ENCODE measurements around the gene NACC2. TPM values are rescaled to one million over a fixed set of nuclear protein-coding genes. Genes with fewer than 3 reads are reported as not detected.

Gene NACC2
- total and polyA plus RNA-seq, 9 of the 15 experiments (the other 6 are each of a cell fraction or from before 2014, with no cell fraction given), result 0.70 to 25.1 (median 5.6) TPM

GRCh38 chr9:136059851-136060670 is 35.0 kb downstream of the NACC2 start:
- H3K27ac ChIP-seq (ENCODE audit: extremely low read depth, low read depth, low read length), result no peak overlapping the region
- CTCF ChIA-PET (ENCODE audit: low intra/inter-chr PET ratio), result no interaction called here
- H2AFZ ChIP-seq (ENCODE audit: low read depth, low read length), result no peak overlapping the region
- FAIRE-seq, result no peak
- peaks cover 22% of the 10 kb centered on the region for H4K20me1 ChIP-seq (replicated peaks; ENCODE audit: control insufficient read depth, insufficient read depth, low read length)
- TF ChIP-seq KDM2B (CRISPR knock-in tag; IDR thresholded peaks at IDR 0.05), result no peak
- TF ChIP-seq TBP (optimal IDR thresholded peaks at IDR 0.05; ENCODE audit: low read depth, low read length), result no peak
- no peak for TF ChIP-seq ZFP91 (CRISPR knock-in tag; IDR thresholded peaks at IDR 0.05)
- TF ChIP-seq BRCA1 (IDR thresholded peaks at IDR 0.05), result no peak
- no peak for TF ChIP-seq BRCA1 (CRISPR knock-in tag; IDR thresholded peaks at IDR 0.05)
- TF ChIP-seq THRAP3 (IDR thresholded peaks at IDR 0.05; ENCODE audit: borderline replicate concordance), result no peak
- TF ChIP-seq RFX5 (IDR thresholded peaks at IDR 0.05; ENCODE audit: low read depth, low read length), result no peak
- no peak for TF ChIP-seq KDM1A (IDR thresholded peaks at IDR 0.05)
- no peak for TF ChIP-seq CEBPG (CRISPR knock-in tag; IDR thresholded peaks at IDR 0.05)
- no peak for TF ChIP-seq CEBPG (tag; conservative IDR thresholded peaks at IDR 0.05 in 1 of 2, IDR thresholded peaks at IDR 0.05 in 1 of 2)
- no peak for TF ChIP-seq USF1 (CRISPR knock-in tag; IDR thresholded peaks at IDR 0.05)
- no peak for TF ChIP-seq KAT2B (IDR thresholded peaks at IDR 0.05; ENCODE audit: low read depth, low read length)
- no peak for TF ChIP-seq ATF3 (IDR thresholded peaks at IDR 0.05)
- TF ChIP-seq ATF3 (CRISPR knock-in tag; conservative IDR thresholded peaks at IDR 0.05), result no peak
- TF ChIP-seq SRSF7 (optimal IDR thresholded peaks at IDR 0.05; ENCODE audit: low read depth, low read length), result no peak
- TF ChIP-seq ZNF274 (IDR thresholded peaks at IDR 0.05; ENCODE audit: borderline replicate concordance, low read depth, low read length), result no peak
- no peak for TF ChIP-seq MTF1 (CRISPR knock-in tag; IDR thresholded peaks at IDR 0.05; ENCODE audit: borderline replicate concordance)
- intact Hi-C loops (cut with micrococcal nuclease), result no loop called here
- in situ Hi-C loops (cut with MboI), result loop anchor here (5.0 kb wide), 1 partner anchor 38 kb away; no protein-coding TSS in a partner anchor
- peaks cover 80% of the 10 kb centered on the region for H3K79me2 ChIP-seq (ENCODE audit: control insufficient read depth, insufficient read depth, low read length)
- no peaks in the 10 kb centered on the region for H3K27me3 ChIP-seq (ENCODE audit: control insufficient read depth in 2 of 2, insufficient read depth in 2 of 2, low read length in 2 of 2)
- no peak overlapping the region for H3K4me3 ChIP-seq
- peaks cover 24% of the 10 kb centered on the region; the same call in 1 of the 3 replicates for H3K36me3 ChIP-seq (ENCODE audit: control insufficient read depth, insufficient read depth, low read length)
- no peak overlapping the region for H3K4me2 ChIP-seq (ENCODE audit: insufficient read depth, low read length)
- peaks cover 0 to 59% of the 10 kb centered on the region in 2 experiments; a peak in 2 of 5 replicates for H3K4me1 ChIP-seq (replicated peaks in 1 of 2; ENCODE audit: control insufficient read depth in 2 of 2, insufficient read depth in 2 of 2, low read length in 2 of 2)
- peak overlapping the region in 1 of 2 experiments; percentile 81; a peak in 2 of 4 replicates for H3K9ac ChIP-seq (ENCODE audit: insufficient read depth in 1 of 2, low read depth in 2 of 2, low read length in 2 of 2)
- BruUV-seq (replicated peaks), result no TSS peak
- no peaks in the 10 kb centered on the region for H3K9me3 ChIP-seq (replicated peaks; ENCODE audit: control insufficient read depth, insufficient read depth, low read depth, low read length)
- no peak for ATAC-seq
- POLR2A ChIA-PET, result interaction anchor here (0.9 kb wide), 1 partner anchor 41 kb away, joined by 4 read pairs; no protein-coding TSS in a partner anchor
- DNase-seq (ENCODE audit: extremely low read depth in 1 of 4, low spot score in 3 of 4), result no peak
- no peaks in the 10 kb centered on the region for H3K9me1 ChIP-seq (ENCODE audit: control insufficient read depth, insufficient read depth, low read length)
- 81% methylated on average over 22 of the region's 29 CpGs for WGBS (ENCODE audit: insufficient coverage, low coverage, missing lambda C conversion rate)

Measured in K562 (cell line).